ENCODE data around the gene SKAP2. TPM values are rescaled to one million over a fixed set of nuclear protein-coding genes. Genes with fewer than 3 reads are reported as not detected.

SKAP2 gene
- total RNA-seq, 2 experiments from 2014 or later = 7.0 to 8.1 TPM

- H3K27me3 Mint-ChIP-seq = peaks cover 11% of the 10 kb centered on the region
- ChIA-PET CTCF (interaction anchor here (1.1 to 7.9 kb wide), 3 partner anchors 9 to 471 kb away, joined by 3 to 70 read pairs (median 10); no protein-coding TSS in a partner anchor), POLR2A (interaction anchor here (0.7 to 0.9 kb wide), 2 partner anchors 15 to 301 kb away, joined by 3 read pairs; no protein-coding TSS in a partner anchor)
- no peaks in the 10 kb centered on the region for H3K9me3 Mint-ChIP-seq
- TF ChIP-seq CTCF (IDR thresholded peaks at IDR 0.05) = no peak
- no peaks in the 10 kb centered on the region for H3K36me3 Mint-ChIP-seq (ENCODE audit: low read depth)
- H3K27ac Mint-ChIP-seq = no peak overlapping the region
- H3K4me3 Mint-ChIP-seq = no peak overlapping the region
- DNase-seq (no peak), ATAC-seq (no peak)
- no peaks in the 10 kb centered on the region for H3K4me1 Mint-ChIP-seq (ENCODE audit: low read depth)
- intact Hi-C loops (cut with micrococcal nuclease) = no loop called here
Measured at GRCh38 chr7:26690135-26690805, 174.1 kb downstream of the SKAP2 start.

- Mint-ChIP-seq H3K4me3 (no peak overlapping the region), H3K36me3 (ENCODE audit: low read depth) (no peaks in the 10 kb centered on the region), H3K9me3 (no peaks in the 10 kb centered on the region), H3K27me3 (peaks cover 14% of the 10 kb centered on the region), H3K4me1 (ENCODE audit: low read depth) (no peaks in the 10 kb centered on the region), H3K27ac (no peak overlapping the region)
- ChIA-PET POLR2A (no interaction called here), CTCF (interaction anchor here (0.8 to 7.9 kb wide), 4 partner anchors 8 to 472 kb away, joined by 3 to 70 read pairs (median 13); no protein-coding TSS in a partner anchor)
- intact Hi-C loops (cut with micrococcal nuclease) = no loop called here
- no peak for DNase-seq
- no peak for TF ChIP-seq CTCF (IDR thresholded peaks at IDR 0.05)
- ATAC-seq = no peak
Measured at GRCh38 chr7:26688936-26689506, 175.4 kb downstream of the SKAP2 start.

GRCh38 chr7:26688388-26688787, 176.0 kb downstream of the SKAP2 start:
- H3K36me3 Mint-ChIP-seq (ENCODE audit: low read depth) = no peaks in the 10 kb centered on the region

GRCh38 chr7:26687032-26687431, 177.4 kb downstream of the SKAP2 start:
- H3K9me3 Mint-ChIP-seq = no peaks in the 10 kb centered on the region
- ATAC-seq = no peak
- POLR2A ChIA-PET = no interaction called here
- no peaks in the 10 kb centered on the region for H3K36me3 Mint-ChIP-seq (ENCODE audit: low read depth)
- no peak for TF ChIP-seq CTCF (IDR thresholded peaks at IDR 0.05)
- peaks cover 14% of the 10 kb centered on the region for H3K27me3 Mint-ChIP-seq
- H3K4me3 Mint-ChIP-seq = no peak overlapping the region
- CTCF ChIA-PET = interaction anchor here (0.7 to 3.0 kb wide), 21 partner anchors 9 to 794 kb away, joined by 3 to 23 read pairs (median 3); partner anchors contain the start of gene HOXA5
- H3K4me1 Mint-ChIP-seq (ENCODE audit: low read depth) = no peaks in the 10 kb centered on the region
- intact Hi-C loops (cut with micrococcal nuclease) = no loop called here
- H3K27ac Mint-ChIP-seq = no peak overlapping the region
- DNase-seq = no peak

More at GRCh38 chr7:26688388-26688787, 176.0 kb downstream of the SKAP2 start:
- POLR2A ChIA-PET = no interaction called here
- Mint-ChIP-seq H3K4me1 (ENCODE audit: low read depth) (no peaks in the 10 kb centered on the region), H3K27me3 (peaks cover 14% of the 10 kb centered on the region), H3K9me3 (no peaks in the 10 kb centered on the region), H3K27ac (no peak overlapping the region), H3K4me3 (no peak overlapping the region)
- no peak for TF ChIP-seq CTCF (IDR thresholded peaks at IDR 0.05)
- CTCF ChIA-PET = interaction anchor here (0.8 to 7.9 kb wide), 3 partner anchors 7 to 473 kb away, joined by 3 to 70 read pairs (median 23); no protein-coding TSS in a partner anchor
- intact Hi-C loops (cut with micrococcal nuclease) = no loop called here
- DNase-seq = no peak
- ATAC-seq = no peak

GRCh38 chr7:26686448-26686981, 177.9 kb downstream of the SKAP2 start:
- ChIA-PET POLR2A (no interaction called here), CTCF (interaction anchor here (0.8 to 3.0 kb wide), 22 partner anchors 9 to 794 kb away, joined by 3 to 23 read pairs (median 3); partner anchors contain the start of gene HOXA5)
- no peak overlapping the region for H3K27ac Mint-ChIP-seq
- intact Hi-C loops (cut with micrococcal nuclease) = no loop called here
- H3K4me3 Mint-ChIP-seq = no peak overlapping the region
- ATAC-seq (peak; percentile 30), DNase-seq (peak; percentile 4)
- H3K27me3 Mint-ChIP-seq = peaks cover 12% of the 10 kb centered on the region
- no peaks in the 10 kb centered on the region for H3K9me3 Mint-ChIP-seq
- H3K4me1 Mint-ChIP-seq (ENCODE audit: low read depth) = no peaks in the 10 kb centered on the region
- peak; percentile 74 for TF ChIP-seq CTCF (IDR thresholded peaks at IDR 0.05)
- no peaks in the 10 kb centered on the region for H3K36me3 Mint-ChIP-seq (ENCODE audit: low read depth)

Data from activated CD8-positive, alpha-beta T cell treated with anti-CD3 and anti-CD28 coated beads for 36 hours (primary cell).